NCI-H748 (cell line): ENCODE results near the gene ZPR1.
"Not testable (repeated sequence)": the region's sequence is repeated elsewhere in the genome, so short reads cannot be mapped to it uniquely, and the experiment has no call there.

Experiments used
- DNase-seq: peaks from one replicate; lab custom pipeline; 2025; ENCODE audit not compliant: unreplicated experiment; lab: John Stamatoyannopoulos, UW

ZPR1 gene

GRCh38 chr11:116823031-116823843 lies 35.4 kb upstream of the ZPR1 start, which contains the start of gene APOA4:
Gene APOA4, minus strand, starts transcription at chr11:116823304. Its CDS starts 113 bp downstream, at chr11:116823191.
- no peak for DNase-seq

- no peak for DNase-seq
Measured at GRCh38 chr11:116822575-116822974, 34.8 kb upstream of the ZPR1 start.

- no peak for DNase-seq
Measured at GRCh38 chr11:116821050-116821918, 33.5 kb upstream of the ZPR1 start.

- no peak for DNase-seq
Measured at GRCh38 chr11:116819049-116819448, 31.2 kb upstream of the ZPR1 start.

- no peak for DNase-seq
Measured at GRCh38 chr11:116814502-116814901, 26.7 kb upstream of the ZPR1 start.

GRCh38 chr11:116813781-116814471 lies 26.1 kb upstream of the ZPR1 start:
- no peak for DNase-seq

- no peak for DNase-seq
Measured at GRCh38 chr11:116813170-116813569, 25.3 kb upstream of the ZPR1 start.

- no peak for DNase-seq
Measured at GRCh38 chr11:116812109-116812508, 24.3 kb upstream of the ZPR1 start.

GRCh38 chr11:116811194-116811593 lies 23.4 kb upstream of the ZPR1 start:
- DNase-seq, result no peak

GRCh38 chr11:116808262-116809175 lies 20.7 kb upstream of the ZPR1 start:
- DNase-seq, result no peak

- DNase-seq, result no peak
Measured at GRCh38 chr11:116807601-116808261, 19.9 kb upstream of the ZPR1 start.

- DNase-seq, result no peak
Measured at GRCh38 chr11:116804001-116804400, 16.2 kb upstream of the ZPR1 start.

- not testable (repeated sequence) for DNase-seq
Measured at GRCh38 chr11:116801662-116802061, 13.8 kb upstream of the ZPR1 start.

GRCh38 chr11:116800610-116801009 lies 12.8 kb upstream of the ZPR1 start:
- no peak for DNase-seq

- DNase-seq, result no peak
Measured at GRCh38 chr11:116798368-116798767, 10.5 kb upstream of the ZPR1 start.

GRCh38 chr11:116797816-116798215 lies 10.0 kb upstream of the ZPR1 start:
- DNase-seq, result no peak

GRCh38 chr11:116796548-116796947 lies 8.7 kb upstream of the ZPR1 start:
- DNase-seq, result no peak

GRCh38 chr11:116794851-116795250 lies 7.0 kb upstream of the ZPR1 start:
- DNase-seq, result no peak

- DNase-seq, result no peak
Measured at GRCh38 chr11:116793772-116794097, 5.9 kb upstream of the ZPR1 start.
